ENCODE results near the gene CLRN1. TPM values are rescaled to one million over a fixed set of nuclear protein-coding genes. Genes with fewer than 3 reads are reported as not detected.

CLRN1 gene
- total RNA-seq, 3 donors from 2014 or later (not counting 1 experiment from before 2014, with no cell fraction given), result not detected

DNA sequence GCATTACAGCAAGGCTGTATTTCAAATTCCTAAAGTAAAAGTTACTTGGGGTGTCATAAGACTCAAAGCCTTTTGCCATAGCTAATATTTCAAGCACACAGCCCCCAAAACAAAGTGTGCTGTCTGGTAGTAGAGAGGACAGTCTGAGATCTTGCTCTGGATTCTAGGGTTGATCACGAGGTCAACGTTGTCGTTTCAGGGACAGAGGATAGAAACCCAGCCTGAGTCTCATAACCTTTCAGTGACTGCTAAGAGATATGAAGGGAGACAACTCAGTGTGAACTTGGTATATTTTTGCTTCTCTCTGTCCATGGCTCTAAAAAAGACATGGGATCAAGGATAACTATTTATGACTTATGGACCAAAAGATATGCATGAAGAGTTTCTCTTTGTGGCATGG, 41.7 kb downstream of the CLRN1 start:
- H3K9me3 Mint-ChIP-seq, result no peaks in the 10 kb centered on the region
- TF ChIP-seq, protein P1, sequence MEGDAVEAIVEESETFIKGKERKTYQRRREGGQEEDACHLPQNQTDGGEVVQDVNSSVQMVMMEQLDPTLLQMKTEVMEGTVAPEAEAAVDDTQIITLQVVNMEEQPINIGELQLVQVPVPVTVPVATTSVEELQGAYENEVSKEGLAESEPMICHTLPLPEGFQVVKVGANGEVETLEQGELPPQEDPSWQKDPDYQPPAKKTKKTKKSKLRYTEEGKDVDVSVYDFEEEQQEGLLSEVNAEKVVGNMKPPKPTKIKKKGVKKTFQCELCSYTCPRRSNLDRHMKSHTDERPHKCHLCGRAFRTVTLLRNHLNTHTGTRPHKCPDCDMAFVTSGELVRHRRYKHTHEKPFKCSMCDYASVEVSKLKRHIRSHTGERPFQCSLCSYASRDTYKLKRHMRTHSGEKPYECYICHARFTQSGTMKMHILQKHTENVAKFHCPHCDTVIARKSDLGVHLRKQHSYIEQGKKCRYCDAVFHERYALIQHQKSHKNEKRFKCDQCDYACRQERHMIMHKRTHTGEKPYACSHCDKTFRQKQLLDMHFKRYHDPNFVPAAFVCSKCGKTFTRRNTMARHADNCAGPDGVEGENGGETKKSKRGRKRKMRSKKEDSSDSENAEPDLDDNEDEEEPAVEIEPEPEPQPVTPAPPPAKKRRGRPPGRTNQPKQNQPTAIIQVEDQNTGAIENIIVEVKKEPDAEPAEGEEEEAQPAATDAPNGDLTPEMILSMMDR (IDR thresholded peaks at IDR 0.05), result no peak
- ATAC-seq (no peak), DNase-seq (no peak)
- Histone ChIP-seq H3K27ac (ENCODE audit: low read length) (no peak overlapping the region), H3K27me3 (ENCODE audit: control insufficient read depth, insufficient read depth, low read length) (no peaks in the 10 kb centered on the region), H3K9me3 (ENCODE audit: control insufficient read depth, insufficient read depth, low read length) (no peaks in the 10 kb centered on the region), H3K36me3 (ENCODE audit: control insufficient read depth, insufficient read depth, low read length) (no peaks in the 10 kb centered on the region), H3K4me1 (ENCODE audit: control insufficient read depth, insufficient read depth, low read length) (peaks cover 2% of the 10 kb centered on the region), H3K4me3 (ENCODE audit: low read length) (no peak overlapping the region)
- intact Hi-C loops (cut with micrococcal nuclease), result no loop called here
- peaks cover 8 to 16% of the 10 kb centered on the region in 2 donors for H3K27me3 Mint-ChIP-seq (ENCODE audit: low read depth in 2 of 2)
- no peak overlapping the region for H3K27ac Mint-ChIP-seq
- 55% methylated on average over 3 of the region's 3 CpGs for WGBS (ENCODE audit: insufficient coverage)
- H3K4me1 Mint-ChIP-seq, result peaks cover 2 to 3% of the 10 kb centered on the region in 2 donors
- H3K4me3 Mint-ChIP-seq, result no peak overlapping the region
- no peaks in the 10 kb centered on the region for H3K36me3 Mint-ChIP-seq

DNA sequence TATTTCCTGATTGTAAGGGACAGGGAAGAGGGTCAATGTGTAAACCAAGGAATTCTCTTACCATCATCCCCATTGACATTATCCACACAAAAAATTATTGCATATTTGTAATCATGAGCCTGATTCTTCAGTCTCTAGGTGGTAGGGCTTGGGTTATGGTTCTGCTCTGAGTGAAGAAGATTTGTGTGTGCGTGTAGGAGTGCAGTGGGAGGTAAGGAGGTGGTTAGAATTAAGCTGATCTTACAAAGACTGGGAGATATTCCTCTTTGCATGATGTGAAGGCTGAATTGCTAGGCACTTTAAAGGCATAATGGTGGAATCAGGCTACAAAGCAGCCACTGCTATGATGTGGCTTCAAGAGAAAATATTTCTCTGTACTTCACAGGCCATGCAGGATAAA, 44.3 kb downstream of the CLRN1 start:
- no peak overlapping the region for H3K27ac ChIP-seq (ENCODE audit: low read length)
- TF ChIP-seq, protein P1 (IDR thresholded peaks at IDR 0.05), result no peak
- Mint-ChIP-seq H3K4me3 (no peak overlapping the region), H3K9me3 (no peaks in the 10 kb centered on the region), H3K4me1 (peaks cover 9% of the 10 kb centered on the region in 2 donors), H3K27me3 (ENCODE audit: low read depth in 2 of 2) (peaks cover 11 to 22% of the 10 kb centered on the region in 2 donors), H3K27ac (no peak overlapping the region), H3K36me3 (no peaks in the 10 kb centered on the region)
- ATAC-seq (no peak), DNase-seq (no peak)
- no peaks in the 10 kb centered on the region for H3K9me3 ChIP-seq (ENCODE audit: control insufficient read depth, insufficient read depth, low read length)
- intact Hi-C loops (cut with micrococcal nuclease), result loop anchor here (5.0 kb wide), 1 partner anchor 219 kb away; no protein-coding TSS in a partner anchor
- WGBS (ENCODE audit: insufficient coverage), result 82% methylated on average over 1 of the region's 1 CpG
- H3K36me3 ChIP-seq (ENCODE audit: control insufficient read depth, insufficient read depth, low read length), result no peaks in the 10 kb centered on the region
- H3K4me1 ChIP-seq (ENCODE audit: control insufficient read depth, insufficient read depth, low read length), result peaks cover 8% of the 10 kb centered on the region
- no peak overlapping the region for H3K4me3 ChIP-seq (ENCODE audit: low read length)
- H3K27me3 ChIP-seq (ENCODE audit: control insufficient read depth, insufficient read depth, low read length), result no peaks in the 10 kb centered on the region

DNA sequence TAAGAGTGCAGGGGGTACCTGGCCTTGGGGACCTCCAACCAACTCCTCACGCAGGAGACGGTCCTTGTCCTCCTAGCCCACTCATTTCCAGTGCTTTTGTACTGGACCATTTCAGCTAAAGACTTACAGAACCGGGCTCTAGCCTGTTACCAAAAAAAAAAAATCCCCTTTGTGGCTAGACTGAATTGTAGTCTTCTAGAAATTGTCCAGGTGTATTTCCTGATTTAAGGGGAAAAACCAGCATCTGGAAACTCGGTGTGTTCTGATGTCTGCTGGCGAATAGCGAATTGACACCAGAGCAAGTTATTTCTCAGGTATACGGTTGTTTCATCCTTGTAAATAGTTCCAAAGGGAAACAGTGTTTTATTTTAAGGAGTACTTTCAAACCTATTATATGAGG, 46.2 kb downstream of the CLRN1 start:
- Mint-ChIP-seq H3K27me3 (ENCODE audit: low read depth in 2 of 2) (peaks cover 3 to 16% of the 10 kb centered on the region in 2 donors), H3K4me1 (peaks cover 9% of the 10 kb centered on the region in 2 donors), H3K27ac (no peak overlapping the region), H3K36me3 (no peaks in the 10 kb centered on the region), H3K4me3 (no peak overlapping the region), H3K9me3 (no peaks in the 10 kb centered on the region)
- Histone ChIP-seq H3K4me1 (ENCODE audit: control insufficient read depth, insufficient read depth, low read length) (peaks cover 8% of the 10 kb centered on the region), H3K9me3 (ENCODE audit: control insufficient read depth, insufficient read depth, low read length) (no peaks in the 10 kb centered on the region), H3K36me3 (ENCODE audit: control insufficient read depth, insufficient read depth, low read length) (no peaks in the 10 kb centered on the region), H3K27ac (ENCODE audit: low read length) (no peak overlapping the region), H3K4me3 (ENCODE audit: low read length) (no peak overlapping the region), H3K27me3 (ENCODE audit: control insufficient read depth, insufficient read depth, low read length) (peaks cover 2% of the 10 kb centered on the region)
- no peak for DNase-seq
- WGBS (ENCODE audit: insufficient coverage), result 72% methylated on average over 7 of the region's 7 CpGs
- no peak for ATAC-seq
- intact Hi-C loops (cut with micrococcal nuclease), result loop anchor here (5.0 kb wide), 1 partner anchor 221 kb away; no protein-coding TSS in a partner anchor
- TF ChIP-seq, protein P1 (IDR thresholded peaks at IDR 0.05), result no peak

DNA sequence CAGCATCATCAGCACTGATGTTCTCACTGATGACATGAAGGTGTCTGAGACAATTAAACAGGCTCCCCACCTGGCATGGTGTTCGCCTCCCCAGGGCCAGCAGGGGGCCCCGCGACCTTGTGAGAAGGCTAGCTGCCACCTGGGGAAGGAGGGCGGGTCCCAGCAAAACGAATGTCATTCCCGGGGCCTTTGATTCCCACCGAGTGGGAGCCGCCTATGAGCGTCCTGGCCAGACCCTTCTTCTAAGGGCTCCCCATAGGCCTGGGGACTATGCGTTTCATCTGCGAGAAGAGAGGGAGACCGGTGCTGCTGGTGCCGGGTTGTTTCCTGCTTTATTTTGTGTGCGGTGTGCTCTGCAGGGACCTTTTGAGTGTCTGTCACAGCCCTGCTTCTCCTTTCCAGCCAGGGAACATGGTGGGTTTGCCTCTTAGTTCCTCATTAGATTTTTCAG, 46.8 kb downstream of the CLRN1 start:
- no peak overlapping the region for H3K27ac Mint-ChIP-seq
- intact Hi-C loops (cut with micrococcal nuclease), result loop anchor here (5.0 kb wide), 1 partner anchor 222 kb away; no protein-coding TSS in a partner anchor
- Histone ChIP-seq H3K9me3 (ENCODE audit: control insufficient read depth, insufficient read depth, low read length) (no peaks in the 10 kb centered on the region), H3K36me3 (ENCODE audit: control insufficient read depth, insufficient read depth, low read length) (no peaks in the 10 kb centered on the region), H3K27ac (ENCODE audit: low read length) (no peak overlapping the region), H3K4me3 (ENCODE audit: low read length) (no peak overlapping the region), H3K4me1 (ENCODE audit: control insufficient read depth, insufficient read depth, low read length) (peaks cover 8% of the 10 kb centered on the region), H3K27me3 (ENCODE audit: control insufficient read depth, insufficient read depth, low read length) (peaks cover 2% of the 10 kb centered on the region)
- peaks cover 3 to 16% of the 10 kb centered on the region in 2 donors for H3K27me3 Mint-ChIP-seq (ENCODE audit: low read depth in 2 of 2)
- H3K4me3 Mint-ChIP-seq, result peak overlapping the region; percentile 25
- peaks cover 9% of the 10 kb centered on the region in 2 donors for H3K4me1 Mint-ChIP-seq
- 3% methylated on average over 14 of the region's 14 CpGs for WGBS (ENCODE audit: insufficient coverage)
- DNase-seq, result peak; percentile 23 to 57
- no peaks in the 10 kb centered on the region for H3K36me3 Mint-ChIP-seq
- H3K9me3 Mint-ChIP-seq, result no peaks in the 10 kb centered on the region
- peak; percentile 37 to 82 (median 47) for ATAC-seq
- TF ChIP-seq, protein P1 (IDR thresholded peaks at IDR 0.05), result peak; percentile 52
